ENCODE measurements around the gene VSIG8.

GRCh38 chr1:159880430-159880829, 18.0 kb upstream of the VSIG8 start:
- no peak for TF ChIP-seq EP300 (IDR thresholded peaks at IDR 0.05)
- no peak for TF ChIP-seq CTCF (IDR thresholded peaks at IDR 0.05)
